HG02973 (cell line): ENCODE results near the gene MAPKAPK3.
"Not testable (repeated sequence)": the region's sequence is repeated elsewhere in the genome, so short reads cannot be mapped to it uniquely, and the experiment has no call there.

Source experiments
- ATAC-seq: cut with Tn5 transposase; IDR thresholded peaks from one replicate; pipeline ENCODE4 v1.9.1; 2021; ENCODE audit warnings: moderate library complexity; ENCODE audit not compliant: unreplicated experiment

The MAPKAPK3 gene

DNA sequence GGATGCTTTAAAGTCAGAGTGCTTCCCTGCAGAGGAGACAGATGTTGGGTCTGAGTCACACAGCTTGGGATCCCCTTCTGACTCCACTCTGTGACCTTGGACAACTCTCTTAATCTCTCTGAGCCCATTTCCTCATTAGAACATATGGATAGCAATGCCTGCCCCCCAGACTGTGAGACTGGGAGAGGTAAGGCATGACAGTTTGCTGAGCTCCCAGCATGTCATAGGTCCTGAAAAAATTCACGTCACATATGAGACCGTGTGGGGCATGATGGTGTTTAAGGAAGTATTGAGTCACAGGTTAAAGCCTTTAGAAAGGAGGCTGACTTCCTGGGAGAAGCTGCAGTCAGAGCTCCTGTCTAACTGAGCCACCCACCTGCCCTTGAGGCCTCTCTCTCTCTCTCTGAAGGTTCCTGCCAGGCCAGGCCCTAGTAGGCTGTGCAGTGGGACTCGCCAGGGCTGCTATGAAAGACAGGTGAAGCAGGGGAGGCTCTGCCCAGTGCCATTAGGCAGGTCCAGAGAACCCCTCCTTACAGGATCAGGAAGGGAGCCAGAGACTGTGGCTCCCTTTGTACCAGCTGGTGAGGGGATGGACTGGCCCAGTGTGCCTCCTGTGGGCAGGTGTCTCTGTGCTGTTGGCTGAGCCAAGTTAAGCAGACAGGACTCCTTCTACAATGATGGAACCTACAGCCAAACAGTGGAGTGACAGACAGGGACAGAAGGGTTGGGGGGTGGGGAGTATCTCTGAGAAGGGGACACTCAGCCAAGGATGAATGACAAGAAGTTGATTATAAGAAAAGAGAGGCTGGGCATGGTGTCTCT lies 38.3 kb downstream of the MAPKAPK3 start:
- ATAC-seq = no peak

DNA sequence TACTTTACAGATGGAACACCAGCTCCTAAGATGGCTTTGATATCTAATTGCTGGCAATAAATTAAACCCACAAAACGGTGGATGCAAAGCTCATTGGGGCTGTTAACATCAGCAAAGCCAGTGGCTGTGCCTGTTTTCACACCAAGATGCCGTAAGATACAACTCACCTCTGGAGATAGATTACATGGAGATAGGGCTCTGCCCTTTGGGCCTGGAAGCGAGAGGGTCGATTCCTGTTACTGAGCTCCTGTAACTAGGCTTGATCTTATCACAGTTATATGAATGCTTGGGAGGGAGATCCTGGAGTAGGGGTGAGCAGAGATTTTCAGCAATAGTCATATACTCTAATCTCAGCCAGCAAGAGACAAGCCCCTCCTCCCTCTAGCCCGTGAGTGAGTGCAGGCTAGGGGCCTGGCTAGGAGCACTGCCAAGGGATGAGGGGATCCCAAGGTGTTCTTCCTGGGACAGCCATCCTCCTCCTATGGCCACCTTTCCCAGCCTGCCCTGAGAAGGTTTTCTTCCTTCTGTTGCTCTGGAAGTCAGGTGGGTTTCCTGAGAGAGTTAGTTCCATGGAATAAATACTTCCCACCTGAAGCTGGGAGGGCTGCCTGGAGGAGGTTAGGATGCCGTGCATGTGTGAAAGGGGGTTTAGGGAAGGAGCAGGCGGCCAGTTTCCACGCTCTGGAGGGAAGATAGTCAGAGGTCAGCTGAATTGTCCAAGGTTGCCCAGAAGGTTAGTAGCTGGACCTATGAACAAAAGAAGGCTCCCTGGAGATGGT lies 39.7 kb downstream of the MAPKAPK3 start:
- no peak for ATAC-seq

DNA sequence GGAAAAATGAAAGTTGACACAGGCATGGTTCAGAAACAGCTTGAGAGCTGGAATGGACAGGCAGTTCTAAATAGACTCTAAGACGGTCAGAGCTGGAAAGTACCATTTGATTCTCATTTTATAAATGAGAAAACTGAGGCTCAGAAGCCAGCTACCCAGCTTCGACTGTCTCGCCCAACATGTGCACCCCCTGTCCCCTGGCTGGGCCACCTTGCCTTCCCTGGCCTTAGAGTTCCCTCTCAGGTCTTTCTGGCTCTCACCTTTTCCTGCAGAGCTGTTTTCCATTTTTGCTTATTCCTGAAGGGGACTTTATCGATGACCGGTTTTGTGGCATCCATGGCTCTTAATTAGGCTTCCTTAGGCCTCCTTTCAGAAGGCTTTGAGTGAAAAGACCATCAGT lies 40.5 kb downstream of the MAPKAPK3 start:
- no peak for ATAC-seq

DNA sequence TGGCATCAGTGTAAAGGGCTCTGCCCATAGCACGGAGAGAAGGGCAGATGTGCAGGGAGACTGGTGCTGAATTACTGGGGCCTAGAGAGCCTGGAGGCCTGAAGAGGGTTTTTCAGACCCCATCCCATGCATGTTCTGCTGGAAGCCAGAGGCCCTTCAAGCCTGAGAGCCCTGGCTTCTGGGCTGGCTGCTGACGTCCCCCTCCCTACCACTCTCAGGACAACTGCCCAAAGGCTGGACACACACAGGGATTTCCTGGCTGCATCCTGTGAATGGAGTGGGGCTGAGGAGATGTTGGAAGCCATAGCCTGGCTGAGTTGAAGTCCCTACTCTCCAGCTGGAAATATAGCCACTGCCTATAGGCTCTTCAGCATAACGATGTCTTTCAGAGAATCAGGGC lies 40.9 kb downstream of the MAPKAPK3 start:
- no peak for ATAC-seq

DNA sequence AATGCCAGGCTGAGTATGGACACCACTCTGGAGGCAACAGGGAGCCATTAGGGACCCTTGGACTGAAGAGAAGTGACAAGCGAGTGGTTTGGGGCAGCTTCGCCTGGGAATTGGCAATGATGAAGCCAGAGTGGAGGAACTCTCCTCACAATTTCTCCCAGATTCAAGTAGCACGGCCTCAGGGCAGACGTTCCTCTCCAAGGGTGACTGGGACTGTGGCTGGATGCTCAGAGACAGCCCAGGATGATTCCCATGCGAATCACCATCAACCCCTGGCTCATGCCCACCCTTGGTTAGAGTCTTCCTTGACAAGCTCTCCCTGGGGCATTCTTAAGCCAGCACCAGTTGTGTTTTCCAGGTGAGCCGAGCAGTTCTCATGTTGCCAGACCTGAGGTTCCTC lies 41.5 kb downstream of the MAPKAPK3 start:
- no peak for ATAC-seq

DNA sequence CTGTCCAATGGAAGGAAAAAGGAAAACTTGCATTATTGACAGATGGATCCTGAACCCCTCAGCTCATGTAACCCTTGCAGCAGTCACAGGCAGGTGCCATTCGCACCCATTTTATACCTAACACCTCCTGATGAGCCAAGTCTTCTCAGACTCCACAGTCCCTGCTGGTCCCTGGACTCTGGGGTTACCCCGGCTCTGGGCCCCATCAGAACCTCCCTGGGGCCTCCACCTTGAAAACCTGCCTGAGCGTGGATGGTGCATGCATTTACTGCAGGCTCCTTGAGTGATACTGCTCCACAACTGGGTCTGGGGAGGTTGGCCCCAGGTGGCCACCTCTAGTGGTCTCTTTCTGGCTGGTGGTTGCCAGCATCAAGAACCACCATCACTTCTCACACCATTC lies 41.9 kb downstream of the MAPKAPK3 start:
- ATAC-seq = no peak

DNA sequence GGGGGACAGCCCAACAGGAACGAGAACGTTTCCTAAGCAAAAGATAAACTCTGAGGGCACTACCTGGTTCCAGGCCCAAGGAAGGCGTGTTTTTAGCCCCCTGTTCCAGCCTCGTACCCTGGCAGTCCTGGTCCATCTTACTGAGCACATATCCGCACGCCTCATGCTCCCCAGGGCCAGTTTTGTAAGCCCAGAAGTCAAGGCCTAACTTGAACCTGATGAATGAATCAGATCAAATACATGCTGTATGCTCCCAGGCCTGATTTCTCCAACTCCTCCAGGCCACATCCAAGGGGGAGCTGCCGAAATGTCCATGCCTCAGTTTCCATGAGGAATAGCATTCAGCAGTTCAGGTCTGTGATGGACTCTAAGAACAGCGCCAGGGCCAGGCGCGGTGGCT lies 43.4 kb downstream of the MAPKAPK3 start:
- ATAC-seq = no peak

DNA sequence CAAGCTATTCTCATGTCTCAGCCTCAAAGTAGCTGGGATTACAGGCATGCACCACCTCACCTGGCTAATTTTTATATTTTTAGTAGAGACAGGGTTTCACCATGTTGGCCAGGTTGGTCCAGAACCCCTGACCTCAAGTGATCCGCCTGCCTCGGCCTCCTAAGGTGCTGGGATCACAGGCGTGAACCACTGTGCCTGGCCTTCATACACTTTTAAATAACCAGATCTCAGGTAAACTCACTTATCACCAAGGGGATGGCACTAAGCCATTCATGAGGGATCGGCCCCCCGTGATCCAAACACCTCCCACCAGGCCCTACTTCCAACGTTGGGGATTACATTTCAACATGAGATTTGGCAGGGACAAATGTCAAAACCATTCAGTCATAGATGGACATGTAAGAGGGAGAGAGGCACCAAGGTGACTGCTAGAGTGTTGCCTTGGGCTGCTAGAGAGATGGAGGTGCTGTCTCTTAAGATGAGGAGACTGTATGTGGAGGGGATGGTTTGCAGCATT lies 44.4 kb downstream of the MAPKAPK3 start:
- ATAC-seq = no peak

DNA sequence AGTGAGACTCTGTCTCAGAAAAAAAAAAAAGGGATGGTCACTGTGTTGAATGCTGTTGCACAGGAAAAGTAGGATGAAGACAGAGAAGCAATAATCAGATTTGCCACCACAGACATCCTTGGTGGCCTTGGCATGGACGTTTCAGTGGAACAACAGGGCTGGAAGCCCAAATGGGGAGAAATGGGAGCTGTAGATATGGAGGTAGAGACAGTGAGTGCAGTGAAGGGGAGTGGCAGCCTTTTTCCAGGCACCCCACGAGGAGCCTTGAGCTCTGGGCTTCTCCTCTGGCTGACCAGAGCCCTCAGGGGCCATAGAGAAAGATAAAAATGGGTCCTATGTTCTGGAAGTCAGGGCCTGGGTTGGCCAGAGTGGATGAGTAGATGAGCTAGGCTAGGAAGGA lies 45.5 kb downstream of the MAPKAPK3 start:
- ATAC-seq = no peak

DNA sequence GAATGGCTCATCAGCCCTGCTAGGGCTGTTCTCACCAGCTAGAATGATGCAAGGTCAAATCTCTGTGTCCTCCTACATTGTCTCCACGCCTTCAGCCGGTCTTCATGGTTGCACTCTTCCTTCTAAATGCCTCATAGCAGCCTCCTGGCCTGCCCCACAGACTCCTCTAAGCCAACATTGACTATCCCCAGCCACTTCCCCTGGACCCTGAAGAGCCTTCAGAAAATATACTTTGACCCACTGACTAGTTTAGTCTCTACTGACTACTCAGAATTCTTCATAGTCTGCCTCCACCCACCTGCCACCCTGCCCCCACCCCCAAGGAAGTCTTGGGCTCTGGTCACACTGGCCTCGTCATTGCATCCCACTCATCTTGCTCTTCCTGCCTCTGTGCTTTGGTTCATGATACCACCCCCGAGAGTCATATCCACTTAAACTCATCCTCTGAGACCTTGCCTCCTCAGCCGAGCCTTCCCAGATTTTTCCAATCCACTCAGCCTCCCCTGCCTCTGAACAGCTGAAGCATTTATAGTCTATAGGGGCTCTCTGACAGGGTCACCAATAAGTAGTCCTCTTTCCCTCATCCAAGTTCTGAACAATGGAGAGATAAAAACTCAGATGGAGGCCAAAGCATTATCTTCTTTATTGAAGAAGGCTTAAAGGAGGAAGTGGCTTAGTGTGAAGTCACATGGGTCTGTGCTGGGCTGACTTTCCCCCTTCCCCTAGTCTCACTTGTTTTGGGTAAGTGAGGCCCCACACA lies 48.3 kb downstream of the MAPKAPK3 start:
- no peak for ATAC-seq

DNA sequence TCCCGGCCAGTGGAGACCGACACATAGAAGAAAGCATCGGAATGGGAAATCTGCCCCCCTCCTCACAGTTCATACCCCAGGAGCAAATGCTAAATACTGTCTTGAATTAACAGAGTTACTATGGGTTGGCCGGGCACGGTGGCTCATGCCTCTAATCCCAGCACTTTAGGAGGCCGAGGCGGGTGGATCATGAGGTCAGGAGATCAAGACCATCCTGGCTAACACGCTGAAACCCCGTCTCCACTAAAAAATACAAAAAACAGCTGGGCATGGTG lies 48.8 kb downstream of the MAPKAPK3 start:
- not testable (repeated sequence) for ATAC-seq

DNA sequence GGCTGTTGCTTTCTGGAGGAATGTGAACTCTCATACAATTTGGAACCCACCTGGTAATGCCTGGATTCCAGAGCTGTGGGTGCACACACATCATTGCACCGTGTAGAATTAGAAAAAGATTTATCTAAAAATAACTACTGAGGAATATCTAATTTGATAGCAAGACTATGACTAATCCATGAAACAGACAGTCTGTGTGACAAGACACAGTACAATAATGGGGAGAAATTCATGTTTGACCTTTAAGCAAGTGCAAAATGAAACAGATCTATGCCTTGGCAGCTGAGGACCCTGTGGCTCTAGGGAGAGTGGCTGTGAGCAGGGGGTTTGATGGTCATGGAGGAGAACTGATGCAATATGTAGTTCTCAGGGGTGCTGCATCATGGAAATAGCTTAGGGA lies 49.9 kb downstream of the MAPKAPK3 start:
- no peak for ATAC-seq

DNA sequence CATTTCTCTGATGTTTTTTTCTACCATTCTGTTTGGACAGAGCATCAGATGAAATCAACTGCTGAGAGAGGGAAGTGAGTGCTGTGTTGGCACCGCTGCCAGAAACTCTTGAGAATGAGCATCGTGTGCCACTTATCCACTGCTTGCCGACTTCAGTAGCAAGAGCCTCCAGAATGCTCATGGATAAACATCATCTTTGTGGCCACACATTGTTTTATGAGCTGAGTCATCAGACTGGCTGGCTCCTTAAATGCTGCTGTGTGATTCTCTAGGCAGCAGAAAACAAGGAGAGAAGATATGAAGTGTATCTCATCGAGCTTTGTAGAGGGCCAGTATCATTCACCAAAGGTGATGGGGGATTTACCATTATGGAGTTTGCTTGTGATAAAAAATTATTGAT lies 54.4 kb downstream of the MAPKAPK3 start:
- ATAC-seq = no peak

DNA sequence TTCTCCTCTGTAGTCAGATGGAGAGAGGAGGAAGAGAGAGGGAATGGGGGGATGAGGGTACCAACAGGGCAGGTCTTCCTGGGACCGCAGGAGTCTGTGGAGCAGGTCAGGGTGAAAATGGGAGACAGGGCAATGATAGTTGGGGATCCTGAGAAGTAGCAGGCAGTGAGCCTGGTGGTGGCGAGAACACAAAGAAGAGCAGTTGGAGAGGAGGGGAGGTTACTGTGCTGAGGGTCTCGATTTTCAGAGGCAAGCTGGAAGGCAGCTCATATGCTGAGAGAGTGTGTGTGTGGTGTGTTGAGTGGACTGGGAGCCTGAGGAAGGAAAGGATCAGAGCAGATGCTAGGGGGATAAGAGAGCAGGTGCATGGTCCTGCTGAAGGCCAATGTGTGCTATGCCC lies 55.7 kb downstream of the MAPKAPK3 start:
- ATAC-seq = no peak

DNA sequence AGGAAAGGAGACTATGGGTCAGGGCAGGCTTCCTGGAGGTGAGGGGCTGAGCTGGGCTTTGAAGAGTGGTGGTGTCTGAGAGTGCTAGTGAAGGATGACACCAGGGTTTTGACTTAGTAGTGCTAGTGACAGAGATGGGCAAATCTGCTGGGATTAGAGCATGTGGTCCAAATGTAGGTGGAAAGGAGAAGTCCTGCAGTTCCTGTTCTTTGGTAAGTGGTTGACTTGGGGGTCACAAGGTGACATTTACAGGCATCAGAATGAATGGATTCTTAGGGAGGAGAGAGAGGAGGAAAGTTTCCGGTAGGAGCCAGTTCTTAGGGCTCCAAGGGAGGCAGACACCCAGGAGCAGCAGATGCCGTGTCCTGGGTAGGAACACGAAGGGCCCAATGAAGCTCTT lies 57.0 kb downstream of the MAPKAPK3 start:
- no peak for ATAC-seq

DNA sequence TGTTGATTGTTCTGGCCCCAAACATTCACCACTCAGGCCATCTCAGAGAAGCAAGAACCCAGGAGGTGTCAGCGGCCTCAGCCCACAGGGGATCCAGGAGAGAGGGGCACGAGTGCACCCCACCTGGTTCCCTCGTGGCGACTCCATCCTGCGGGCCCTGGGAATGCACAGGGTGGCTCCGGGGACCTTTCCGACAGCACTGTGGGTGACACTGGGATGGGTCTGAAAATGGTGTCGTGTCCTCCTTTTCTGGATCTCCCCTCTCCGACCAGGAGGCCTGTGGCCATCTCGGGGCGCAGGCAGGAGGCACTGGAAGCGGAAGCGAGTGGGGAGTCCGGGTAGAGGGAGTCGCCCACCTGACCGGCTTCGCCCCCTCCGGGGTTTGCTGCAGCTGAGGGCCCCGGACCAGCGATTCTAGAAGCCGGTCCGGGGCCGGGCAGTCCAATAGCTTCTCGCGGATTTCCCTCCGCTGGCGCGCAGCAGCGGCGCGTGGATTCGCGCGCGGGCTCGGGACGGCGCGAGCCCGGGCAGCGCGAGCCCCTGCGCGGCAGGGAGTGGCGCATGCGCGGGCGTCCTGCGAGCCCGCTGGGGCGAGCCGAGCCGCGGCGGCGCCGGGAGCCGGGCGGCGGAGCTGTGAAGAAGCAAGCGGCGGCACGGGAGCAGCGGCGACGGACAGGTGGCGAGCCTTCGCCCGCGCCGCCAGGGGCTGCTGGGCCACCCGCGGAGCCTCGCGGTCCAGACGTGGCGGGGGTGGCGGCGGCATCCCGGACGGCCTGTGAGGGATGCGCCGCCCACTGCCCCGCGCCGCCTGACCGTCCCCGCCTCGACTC lies 57.6 kb downstream of the MAPKAPK3 start, which contains the start of gene DOCK3:
TSS of gene DOCK3 (plus strand) at position 579 of the 830 bp plus-strand sequence. CDS start 337 bp downstream, outside the sequence.
- no peak for ATAC-seq

DNA sequence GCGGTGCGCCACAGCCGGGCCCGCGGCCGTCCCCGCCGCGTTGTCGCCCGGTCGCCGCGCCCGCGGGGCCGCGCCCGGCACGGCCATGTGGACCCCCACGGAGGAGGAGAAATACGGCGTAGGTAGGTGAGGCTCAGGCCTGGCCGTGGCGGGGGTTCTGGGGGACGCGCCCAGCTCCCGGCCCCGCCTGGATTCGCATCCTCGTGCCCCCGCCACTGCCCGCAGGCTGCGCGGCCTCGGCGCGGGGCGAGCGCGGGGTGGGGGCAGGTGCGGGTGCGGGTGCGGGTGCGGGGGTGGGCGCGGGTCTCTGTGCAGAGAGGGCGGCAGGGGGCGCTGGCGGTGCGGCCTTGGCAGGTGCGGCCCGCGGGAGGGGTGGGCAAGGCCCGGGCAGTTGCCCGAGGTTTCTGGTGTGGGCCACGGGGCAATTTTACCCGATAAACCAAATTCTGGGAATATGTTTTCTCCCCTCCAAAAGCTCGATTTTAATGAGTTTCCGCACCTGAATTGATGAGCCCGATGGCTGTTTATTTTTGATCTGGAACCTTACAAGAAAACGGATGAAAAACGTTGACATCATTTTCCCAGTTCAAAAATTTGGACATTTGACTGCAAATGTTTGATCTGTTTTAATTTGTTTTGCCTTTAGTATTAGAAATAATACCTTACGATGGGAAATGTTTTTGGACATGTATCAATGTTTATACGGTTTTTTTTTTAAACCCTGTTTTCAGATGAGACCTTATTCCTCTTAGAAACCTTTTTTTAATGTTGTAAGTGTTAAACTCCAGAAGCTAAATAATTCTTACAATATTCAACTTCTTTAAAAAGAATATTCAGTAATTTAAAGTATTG lies 58.5 kb downstream of the MAPKAPK3 start:
- ATAC-seq = no peak

DNA sequence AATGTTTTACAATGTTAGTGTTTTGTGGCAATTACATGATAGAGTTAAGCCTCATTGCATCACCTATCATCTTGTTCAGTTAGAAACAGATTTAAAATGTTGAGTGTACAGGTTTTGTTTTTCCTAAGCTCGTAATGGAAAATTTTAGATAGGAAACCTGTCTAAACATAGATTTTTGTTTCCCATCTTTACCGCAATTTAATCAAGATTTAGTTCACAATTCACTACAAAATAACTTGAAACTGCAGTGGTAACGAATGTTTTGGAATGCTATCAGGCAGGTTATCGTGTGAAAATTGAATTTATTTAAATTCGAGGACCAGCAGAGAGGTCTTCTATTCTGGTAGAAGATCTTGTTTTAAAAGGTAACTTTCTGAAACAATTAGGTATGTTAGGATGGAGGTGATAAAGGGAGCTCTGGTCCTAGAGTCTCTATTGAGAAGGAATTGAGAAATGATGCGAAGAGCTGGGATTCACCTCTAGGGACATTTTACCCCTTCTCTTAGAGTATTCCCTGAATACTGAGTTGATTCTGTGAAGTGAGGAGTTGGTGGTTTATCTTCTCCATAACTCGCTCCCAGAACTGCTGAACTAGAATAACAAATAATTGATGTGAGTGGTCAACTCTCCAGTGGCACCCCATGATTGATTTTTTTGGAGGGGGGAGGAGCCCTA lies 59.2 kb downstream of the MAPKAPK3 start:
- ATAC-seq = no peak

DNA sequence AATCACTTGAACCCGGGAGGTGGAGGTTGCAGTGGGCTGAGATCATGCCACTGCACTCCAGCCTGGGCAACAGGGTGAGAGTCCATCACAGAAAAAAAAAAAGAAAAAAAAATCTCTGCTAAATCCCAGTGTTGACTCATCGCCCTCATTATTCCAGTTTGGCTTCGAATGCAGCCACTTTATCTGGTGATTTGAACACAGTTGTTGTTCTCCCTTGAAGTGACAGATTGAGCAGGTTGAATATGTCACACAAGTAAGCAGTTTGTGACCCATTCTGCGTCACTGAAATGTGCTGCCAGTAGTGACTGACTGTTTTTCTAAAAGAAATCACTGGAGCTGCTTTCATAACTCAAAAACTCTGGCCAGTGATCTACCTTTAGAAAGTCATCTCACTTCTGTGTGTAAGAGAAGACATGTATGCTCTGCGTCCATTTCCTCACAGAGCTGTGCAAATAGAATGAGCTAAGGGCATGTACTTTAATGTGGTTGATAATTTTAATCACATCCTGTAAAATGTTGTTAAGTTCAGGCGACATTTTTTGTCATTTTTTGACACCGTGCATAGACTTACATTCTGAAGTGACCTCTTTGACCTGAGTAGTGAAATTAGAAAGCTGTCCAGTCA lies 70.3 kb downstream of the MAPKAPK3 start:
- ATAC-seq = no peak
